ENCODE measurements around the gene LRRC27.

DNA sequence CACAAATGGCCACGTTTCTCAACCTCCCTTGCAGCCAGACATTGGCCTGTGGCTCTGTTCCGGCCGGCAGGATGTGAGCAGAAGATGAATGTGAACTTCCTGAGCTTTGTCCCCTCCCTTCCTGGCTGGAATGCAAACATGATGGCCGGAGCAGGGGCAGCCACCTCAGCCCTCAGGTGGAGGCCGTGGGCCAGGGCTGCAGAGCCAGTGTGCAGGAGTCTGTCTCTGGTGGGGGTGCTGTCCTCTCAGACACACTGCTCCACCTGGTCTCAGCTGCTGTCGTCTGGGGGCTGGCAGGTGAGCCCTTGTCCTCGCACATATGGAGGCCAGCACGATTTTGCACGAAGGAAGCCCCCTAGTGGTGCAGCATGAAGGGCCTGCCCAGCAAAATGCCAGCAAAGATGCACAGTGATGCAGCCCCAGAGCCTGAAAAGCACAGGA, 39.7 kb downstream of the LRRC27 start:
- TF ChIP-seq EZH2phosphoT487 (IDR thresholded peaks at IDR 0.05; ENCODE audit: insufficient read depth, low read depth) (no peak), EZH2 (IDR thresholded peaks at IDR 0.05; ENCODE audit: insufficient read depth, poor library complexity, severe bottlenecking) (no peak)
